ENCODE measurements around the gene KCNIP2.
A peak's percentile ranks its signal among the peaks of the same experiment; 100 is the strongest.

Gene KCNIP2

GRCh38 chr10:101843032-101844021 lies at the start of gene KCNIP2:
Gene KCNIP2, minus strand, starts transcription at chr10:101843800. Its CDS starts 232 bp downstream, at chr10:101843568.
- DNase-seq, result peak; percentile 68

GRCh38 chr10:101892782-101893391 lies 49.3 kb upstream of the KCNIP2 start:
- no peak for DNase-seq

- peak; percentile 69 for DNase-seq
Observed at GRCh38 chr10:101889256-101890210, 45.9 kb upstream of the KCNIP2 start.

- no peak for DNase-seq
Observed at GRCh38 chr10:101888251-101888949, 44.8 kb upstream of the KCNIP2 start.

- no peak for DNase-seq
Observed at GRCh38 chr10:101887775-101888174, 44.2 kb upstream of the KCNIP2 start.

- DNase-seq, result no peak
Observed at GRCh38 chr10:101886521-101887312, 43.1 kb upstream of the KCNIP2 start.

- DNase-seq, result no peak
Observed at GRCh38 chr10:101881036-101881774, 37.6 kb upstream of the KCNIP2 start.

- DNase-seq, result no peak
Observed at GRCh38 chr10:101880232-101880573, 36.6 kb upstream of the KCNIP2 start.

- no peak for DNase-seq
Observed at GRCh38 chr10:101879456-101880231, 36.0 kb upstream of the KCNIP2 start.

- no peak for DNase-seq
Observed at GRCh38 chr10:101878869-101879268, 35.3 kb upstream of the KCNIP2 start.

- no peak for DNase-seq
Observed at GRCh38 chr10:101875068-101875688, 31.6 kb upstream of the KCNIP2 start.

- no peak for DNase-seq
Observed at GRCh38 chr10:101874252-101874651, 30.7 kb upstream of the KCNIP2 start.

GRCh38 chr10:101867931-101868330 lies 24.3 kb upstream of the KCNIP2 start:
- no peak for DNase-seq

- no peak for DNase-seq
Observed at GRCh38 chr10:101859530-101859929, 15.9 kb upstream of the KCNIP2 start.

GRCh38 chr10:101858723-101859500 lies 15.3 kb upstream of the KCNIP2 start:
- no peak for DNase-seq

- DNase-seq, result no peak
Observed at GRCh38 chr10:101857802-101858476, 14.3 kb upstream of the KCNIP2 start.

- DNase-seq, result no peak
Observed at GRCh38 chr10:101856626-101857025, 13.0 kb upstream of the KCNIP2 start.
